ENCODE results near the gene OGFR.

Gene OGFR

GRCh38 chr20:62818592-62819493, 14.2 kb downstream of the OGFR start:
- peak; percentile 56 to 91 (median 78) for DNase-seq
- intact Hi-C loops (cut with DNase I), result no loop called here

DNA sequence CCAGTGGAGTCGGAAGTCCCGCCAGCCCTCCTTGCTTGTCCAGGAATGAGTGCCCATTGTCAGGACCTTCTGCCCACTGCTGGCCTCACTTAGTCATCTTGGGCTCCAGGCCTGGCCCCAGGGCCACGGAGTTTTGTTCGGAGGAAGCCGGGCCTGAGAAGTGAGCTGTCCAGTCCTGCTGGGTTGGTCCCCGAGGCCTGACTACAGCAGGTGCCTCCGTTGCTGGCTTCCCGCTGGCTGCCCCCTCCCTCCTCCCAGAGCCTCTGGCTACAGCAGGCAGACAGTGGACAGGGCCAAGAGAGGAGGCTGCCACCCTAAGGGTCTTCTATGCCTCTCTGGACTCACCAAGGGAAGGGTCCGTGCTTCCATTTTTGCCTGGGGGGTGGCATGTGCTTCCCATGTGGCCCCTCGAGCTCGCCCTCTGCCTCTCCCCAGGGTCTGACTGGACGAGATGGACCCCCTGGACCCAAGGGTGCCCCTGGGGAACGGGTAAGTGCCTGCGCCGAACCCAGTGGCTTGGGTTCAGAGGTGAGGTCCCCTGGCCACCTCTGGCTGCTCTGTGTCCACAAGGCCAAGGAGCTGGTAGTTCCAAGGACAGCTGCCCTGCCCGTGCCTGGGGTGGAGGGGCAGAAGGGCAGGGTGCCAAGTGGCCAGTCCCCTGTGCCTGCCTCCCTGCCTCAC, 15.0 kb downstream of the OGFR start:
- peak in 7 of 42 donors; percentile 31 to 67 (median 56) for DNase-seq
- intact Hi-C loops (cut with DNase I), result no loop called here

DNA sequence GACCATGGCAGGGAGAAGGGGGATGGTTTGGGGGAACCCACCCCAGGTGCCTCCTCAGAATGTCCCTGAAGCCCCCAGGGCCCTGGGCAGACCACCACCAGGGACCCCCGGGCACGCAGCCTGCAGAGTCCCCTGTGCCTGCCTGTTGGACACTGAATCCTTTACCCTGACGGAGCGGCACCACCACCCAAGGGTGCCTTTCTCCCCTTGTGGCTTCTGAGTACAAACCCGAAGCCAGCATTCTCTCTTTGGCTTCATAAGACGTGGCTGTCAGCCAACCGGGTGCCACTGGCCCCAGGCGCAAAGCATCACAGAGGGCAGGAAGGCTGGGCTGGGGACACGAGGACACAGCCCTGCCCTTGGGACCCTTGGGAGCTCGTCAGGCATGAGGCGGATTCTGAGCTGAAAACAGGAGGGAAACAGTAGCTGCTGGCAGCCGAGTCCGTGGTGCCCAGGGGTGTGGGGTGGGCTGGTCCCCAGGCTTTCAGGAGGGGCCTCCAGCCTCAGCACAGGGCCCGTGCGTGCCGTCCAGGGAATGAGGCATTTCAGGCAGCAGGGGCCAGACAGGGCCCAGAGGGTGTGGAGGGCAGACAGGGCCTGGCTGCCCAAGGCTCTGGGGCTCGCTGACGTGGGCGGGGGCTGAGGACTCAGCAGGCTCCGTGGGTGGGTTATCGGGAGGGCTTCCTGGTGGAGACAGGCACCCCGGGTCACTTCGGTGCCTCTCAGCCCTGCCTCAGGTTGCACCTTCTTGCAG, 15.8 kb downstream of the OGFR start:
- DNase-seq, result peak in 19 of 42 donors; percentile 43 to 83 (median 59)
- intact Hi-C loops (cut with DNase I), result no loop called here

DNA sequence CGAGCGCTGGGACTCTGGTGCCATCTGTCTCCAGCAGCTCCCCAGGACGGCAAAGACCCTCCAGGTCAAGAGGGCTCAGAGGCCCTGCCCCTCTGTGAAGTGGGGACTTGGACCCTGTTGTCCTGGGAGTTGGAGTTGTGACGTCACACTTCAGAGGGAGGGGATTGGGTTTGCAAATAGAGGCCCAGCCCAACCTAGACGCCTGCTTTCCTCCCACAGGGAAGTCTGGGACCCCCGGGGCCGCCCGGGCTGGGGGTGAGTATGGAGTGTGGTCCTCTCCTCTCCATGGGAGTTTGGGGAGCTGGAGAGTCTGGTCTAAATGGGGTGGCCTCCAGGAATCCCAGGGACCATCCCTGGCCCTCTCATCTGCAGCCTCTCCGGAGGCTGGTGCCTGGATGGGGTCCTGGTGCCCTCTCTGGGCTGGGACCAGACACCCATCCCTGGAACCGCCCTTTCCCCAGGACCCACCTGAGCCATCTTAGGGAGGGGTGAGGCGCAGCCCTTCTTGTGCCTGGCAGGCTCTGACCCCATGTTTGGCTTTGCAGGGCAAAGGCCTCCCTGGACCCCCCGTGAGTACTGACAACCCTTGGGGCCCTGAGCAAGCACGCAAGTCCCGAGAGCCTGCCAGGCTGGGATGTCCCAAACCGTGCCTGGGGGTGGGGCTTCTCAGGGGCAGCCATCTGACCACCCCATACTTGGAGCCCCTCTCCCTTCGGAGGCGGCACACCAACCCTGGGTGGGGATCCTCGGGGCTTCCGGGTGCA, 16.5 kb downstream of the OGFR start:
- no peak for DNase-seq
- intact Hi-C loops (cut with DNase I), result no loop called here

GRCh38 chr20:62821726-62822210, 17.1 kb downstream of the OGFR start:
- intact Hi-C loops (cut with DNase I), result no loop called here

GRCh38 chr20:62822239-62822787, 17.7 kb downstream of the OGFR start:
- no peak for DNase-seq
- intact Hi-C loops (cut with DNase I), result no loop called here

More at GRCh38 chr20:62821726-62822210, 17.1 kb downstream of the OGFR start:
- no peak for DNase-seq

DNA sequence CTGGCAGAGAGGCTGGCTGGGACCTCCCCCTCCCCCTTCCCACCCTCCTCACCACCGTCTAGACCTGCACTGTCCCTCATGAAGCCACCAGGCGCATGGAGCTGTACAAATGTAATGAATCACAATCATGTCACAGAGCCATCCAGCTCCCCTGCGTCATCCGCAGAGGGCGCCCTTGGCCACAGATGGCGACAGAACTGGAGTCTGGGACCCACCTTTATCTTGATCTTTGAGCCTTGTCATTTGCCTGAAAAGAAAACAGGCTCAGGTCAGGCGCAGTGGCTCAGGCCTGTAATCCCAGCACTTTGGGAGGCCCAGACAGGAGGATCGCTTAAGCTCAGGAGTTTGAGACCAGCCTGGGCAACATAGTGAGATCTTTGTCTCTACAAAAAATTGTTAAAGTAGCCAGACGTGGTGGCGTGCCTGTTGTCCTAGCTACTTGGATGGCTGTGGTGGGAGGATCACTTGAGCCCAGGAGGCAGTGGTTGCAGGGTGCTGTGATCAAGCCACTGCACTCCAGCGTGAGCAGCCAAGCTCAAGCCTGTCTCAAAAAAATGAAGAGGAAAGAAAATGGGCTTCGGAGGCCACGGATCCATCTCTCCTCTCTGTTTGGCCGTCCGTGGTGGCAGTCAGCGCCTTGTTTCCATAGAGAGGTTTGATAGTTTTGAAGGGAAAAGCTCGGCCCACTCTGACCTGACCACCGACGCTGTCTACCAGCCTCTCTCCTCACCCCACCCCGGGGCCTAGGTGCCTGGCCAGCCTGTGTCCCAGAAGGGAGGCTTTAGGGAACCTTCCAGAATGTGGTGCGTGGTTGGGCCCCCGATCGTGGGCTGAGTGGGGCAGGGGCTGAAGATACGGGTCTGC, 18.4 kb downstream of the OGFR start:
- DNase-seq, result peak in 16 of 42 donors; percentile 29 to 83 (median 59)
- intact Hi-C loops (cut with DNase I), result no loop called here

GRCh38 chr20:62823688-62824475, 19.2 kb downstream of the OGFR start:
- intact Hi-C loops (cut with DNase I), result no loop called here
- DNase-seq, result no peak

DNA sequence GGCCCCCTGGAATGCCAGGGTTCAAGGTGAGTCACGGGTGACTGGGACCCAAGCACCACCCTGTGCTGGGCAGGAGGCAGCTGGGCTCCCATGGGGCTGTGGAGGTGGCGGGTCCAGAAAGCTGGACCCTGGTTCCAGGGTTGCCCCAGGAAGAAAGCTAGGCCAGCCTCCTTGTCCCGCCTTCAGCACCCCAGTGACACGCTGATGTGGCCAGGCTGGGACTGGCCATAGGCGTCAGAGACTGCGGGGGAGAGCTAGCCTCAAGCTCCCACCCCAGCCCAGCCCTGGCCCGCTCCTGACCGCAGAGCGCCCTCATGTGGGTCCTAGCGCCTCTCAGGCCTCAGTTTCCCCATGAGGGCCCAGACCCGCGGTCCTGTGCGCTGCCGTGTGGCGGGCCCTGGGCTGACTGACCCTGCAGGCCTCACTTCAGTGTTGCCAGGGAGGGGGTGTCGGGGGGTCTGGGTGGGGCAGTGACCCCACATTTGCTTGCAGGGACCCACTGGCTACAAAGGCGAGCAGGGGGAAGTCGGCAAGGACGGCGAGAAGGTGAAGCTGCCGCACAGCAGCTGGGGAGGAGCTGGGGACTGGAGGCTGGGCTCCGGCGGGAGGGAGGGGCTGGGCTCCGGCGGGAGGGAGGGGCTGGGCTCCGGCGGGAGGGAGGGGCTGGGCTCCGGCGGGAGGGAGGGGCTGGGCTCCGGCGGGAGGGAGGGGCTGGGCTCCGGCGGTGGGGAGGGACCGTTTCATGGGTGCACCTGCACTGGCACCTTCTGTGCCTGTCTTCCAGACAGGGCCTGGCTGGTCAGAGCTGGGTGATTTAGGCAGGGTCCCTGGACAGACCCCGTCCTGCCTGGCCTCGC, 20.1 kb downstream of the OGFR start:
- peak in 4 of 42 donors; percentile 30 to 63 (median 58) for DNase-seq
- intact Hi-C loops (cut with DNase I), result no loop called here

DNA sequence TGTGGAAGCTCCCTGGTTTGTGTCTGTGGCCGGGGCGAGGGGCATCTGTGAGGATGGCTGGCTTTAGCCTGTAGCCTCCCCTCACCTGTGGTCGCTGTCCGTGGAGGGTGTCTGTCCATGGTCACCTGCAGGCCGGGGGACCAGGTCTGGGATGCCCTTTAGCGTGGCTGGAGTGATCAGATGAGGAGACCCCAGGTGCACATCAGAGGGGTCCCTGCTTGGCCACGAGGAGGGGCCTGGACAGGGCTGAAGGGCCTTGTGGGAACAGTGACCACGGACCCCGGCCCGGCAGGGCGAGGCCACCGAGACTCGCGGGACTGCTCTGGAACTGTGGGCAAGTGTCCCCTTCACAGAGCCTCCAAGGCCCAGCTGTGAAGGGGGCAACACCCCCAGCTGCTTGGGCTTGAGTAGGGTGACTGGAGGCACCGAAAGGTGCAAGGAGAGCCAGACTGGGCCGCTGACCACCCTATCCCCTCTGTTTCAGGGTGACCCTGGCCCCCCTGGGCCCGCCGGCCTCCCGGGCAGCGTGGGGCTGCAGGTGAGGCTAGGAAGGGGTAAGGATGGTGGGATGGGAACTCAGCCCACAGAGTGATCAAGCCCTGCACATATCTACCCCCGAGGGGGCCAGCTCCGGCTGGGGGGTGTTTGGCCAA, 20.8 kb downstream of the OGFR start:
- intact Hi-C loops (cut with DNase I), result no loop called here
- no peak for DNase-seq

- intact Hi-C loops (cut with DNase I), result no loop called here
- DNase-seq, result no peak
Measured at GRCh38 chr20:62825986-62826645, 21.5 kb downstream of the OGFR start.

DNA sequence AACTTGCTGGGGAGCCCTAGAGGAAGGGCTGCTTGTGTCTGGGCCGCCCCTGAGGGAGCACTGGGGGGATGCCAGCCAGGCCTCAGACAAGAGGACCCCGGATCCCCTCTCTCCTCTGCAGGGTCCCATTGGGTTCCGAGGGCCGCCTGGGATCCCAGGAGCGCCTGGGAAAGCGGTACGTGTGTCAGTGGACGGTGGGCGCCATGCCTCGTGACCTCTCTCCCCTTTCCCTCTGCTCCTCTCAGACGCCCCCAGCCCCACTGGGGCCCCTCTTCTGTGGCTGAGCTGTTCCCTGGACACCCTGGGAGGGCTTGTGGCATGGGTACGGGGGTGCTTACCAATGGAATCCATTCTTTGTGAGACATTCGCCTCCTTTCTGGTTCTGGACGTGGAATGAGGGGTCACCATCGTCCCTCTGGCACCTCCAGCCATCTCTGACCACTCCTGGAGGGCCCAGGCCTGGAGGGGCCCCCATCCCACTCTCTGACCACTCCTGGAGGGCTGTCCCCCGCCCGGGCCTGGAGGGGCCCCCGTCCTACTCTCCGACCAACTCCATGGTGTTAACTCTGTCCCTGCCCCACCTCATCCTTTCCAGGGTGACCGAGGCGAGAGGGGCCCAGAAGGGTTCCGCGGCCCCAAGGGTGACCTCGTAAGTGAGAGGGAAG, 22.1 kb downstream of the OGFR start:
- DNase-seq, result no peak
- intact Hi-C loops (cut with DNase I), result no loop called here

- no peak for DNase-seq
- intact Hi-C loops (cut with DNase I), result no loop called here
Measured at GRCh38 chr20:62827311-62828038, 22.8 kb downstream of the OGFR start.

DNA sequence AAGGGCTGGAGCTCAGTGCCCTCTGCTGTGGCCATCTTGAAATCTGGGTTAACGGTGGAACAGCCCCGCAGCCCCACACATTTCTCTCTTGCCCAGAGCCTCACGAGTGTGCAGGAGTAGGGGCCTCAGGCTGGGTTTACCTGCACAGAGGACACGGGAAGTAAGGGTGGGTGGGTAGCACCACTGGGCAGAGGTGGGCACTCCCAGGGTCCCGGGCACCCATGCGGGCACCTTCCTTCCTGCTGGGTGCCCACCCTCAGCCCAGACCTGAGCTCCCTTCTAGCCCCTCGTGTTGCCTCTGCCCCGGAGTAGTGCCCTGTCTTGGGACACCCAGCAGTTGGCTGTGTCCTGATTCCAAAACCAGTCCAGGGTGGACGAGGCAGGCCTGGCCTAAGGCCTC, 23.4 kb downstream of the OGFR start:
- DNase-seq, result no peak
- intact Hi-C loops (cut with DNase I), result no loop called here
